HG03175 (cell line): ENCODE measurements around the gene FLYWCH1.

ENCODE experiments used
- ATAC-seq: cut with Tn5 transposase; IDR thresholded peaks from one replicate; pipeline ENCODE4 v1.9.1; 2021; ENCODE audit warnings: mild to moderate bottlenecking, moderate library complexity; ENCODE audit not compliant: unreplicated experiment

The FLYWCH1 gene

GRCh38 chr16:2911638-2912329, at the start of gene FLYWCH1:
Gene FLYWCH1, plus strand, starts transcription at chr16:2911931. Its CDS starts 17,755 bp downstream, at chr16:2929686.
- ATAC-seq: peak; percentile 95

- ATAC-seq: no peak
Observed at GRCh38 chr16:2865651-2866050, 46.1 kb upstream of the FLYWCH1 start.

GRCh38 chr16:2866431-2866830, 45.3 kb upstream of the FLYWCH1 start:
- ATAC-seq: no peak

- ATAC-seq: no peak
Observed at GRCh38 chr16:2867661-2867986, 44.1 kb upstream of the FLYWCH1 start.

- peak; percentile 91 for ATAC-seq
Observed at GRCh38 chr16:2867987-2868789, 43.5 kb upstream of the FLYWCH1 start.

- no peak for ATAC-seq
Observed at GRCh38 chr16:2871926-2872325, 39.8 kb upstream of the FLYWCH1 start.

GRCh38 chr16:2874032-2874911, 37.5 kb upstream of the FLYWCH1 start:
- ATAC-seq: no peak

GRCh38 chr16:2874912-2875362, 36.8 kb upstream of the FLYWCH1 start:
- ATAC-seq: peak; percentile 63

- no peak for ATAC-seq
Observed at GRCh38 chr16:2879854-2880508, 31.8 kb upstream of the FLYWCH1 start.

GRCh38 chr16:2881783-2882649, 29.7 kb upstream of the FLYWCH1 start:
- ATAC-seq: peak; percentile 9

- peak; percentile 89 for ATAC-seq
Observed at GRCh38 chr16:2882650-2883457, 28.9 kb upstream of the FLYWCH1 start, which contains the start of gene FLYWCH2. Gene FLYWCH2, plus strand, starts transcription at chr16:2883215. Its CDS starts 13,235 bp downstream, at chr16:2896450.

- ATAC-seq: no peak
Observed at GRCh38 chr16:2883458-2883908, 28.2 kb upstream of the FLYWCH1 start.

- ATAC-seq: no peak
Observed at GRCh38 chr16:2884041-2884451, 27.7 kb upstream of the FLYWCH1 start.

GRCh38 chr16:2894231-2894630, 17.5 kb upstream of the FLYWCH1 start:
- no peak for ATAC-seq

- ATAC-seq: no peak
Observed at GRCh38 chr16:2895813-2896212, 15.9 kb upstream of the FLYWCH1 start.

- ATAC-seq: no peak
Observed at GRCh38 chr16:2896480-2897010, 15.2 kb upstream of the FLYWCH1 start.

GRCh38 chr16:2897110-2897509, 14.6 kb upstream of the FLYWCH1 start:
- ATAC-seq: no peak

- ATAC-seq: no peak
Observed at GRCh38 chr16:2898831-2899563, 12.7 kb upstream of the FLYWCH1 start.
